Right atrium auricular region (tissue), 2 donors: ENCODE results near the gene TTBK2. TPM values are rescaled to one million over a fixed set of nuclear protein-coding genes. Genes with fewer than 3 reads are reported as not detected.

Source experiments
- DNase-seq: peaks from one replicate; pipeline ENCODE4 v3.0.0-alpha.2; 2019; ENCODE audit warnings: low spot score
- H3K27ac ChIP-seq, 2 donors: fragments of 200-600 bp; sonication (generic); 1 replicate in 1 of 2; 2 replicates in 1 of 2; pipeline ENCODE4 v1.5.1; 2016 to 2019
- H3K27me3 ChIP-seq, 2 donors: fragments of 200-600 bp; sonication (generic); one replicate each; pipeline versions ENCODE4 v1.5.1 to v1.6.0; 2017 to 2019
- H3K36me3 ChIP-seq: fragments of 200-600 bp; sonication (generic); one replicate; pipeline ENCODE4 v1.5.1; 2016
- H3K4me1 ChIP-seq, 2 donors: fragments of 200-600 bp; sonication (generic); one replicate each; pipeline versions ENCODE4 v1.5.1 to v1.6.0; 2017 to 2019
- H3K4me3 ChIP-seq, 2 donors: fragments of 200-600 bp; sonication (generic); 1 replicate in 1 of 2; 2 replicates in 1 of 2; pipeline ENCODE4 v1.5.1; 2017 to 2019; ENCODE audit warnings: mild to moderate bottlenecking in 1 of 2, moderate library complexity in 1 of 2
- H3K9me3 ChIP-seq, 2 donors: fragments of 200-600 bp; sonication (generic); one replicate each; pipeline ENCODE4 v1.5.1; 2019
- CTCF ChIP-seq, 2 donors: fragments of 200-600 bp; sonication (generic); IDR thresholded peaks; one replicate each; pipeline ENCODE4 v1.5.1; 2019; ENCODE audit warnings: antibody characterized with exemption in 2 of 2
- total RNA-seq, 2 donors: library from RNA; depleted of rRNA; stranded (reverse); fragments of >200 nt; gene quantifications; one replicate each; pipeline ENCODE4 v1.1.0, GENCODE V29; 2016

Gene TTBK2
- total RNA-seq, 2 donors from 2014 or later: 16.3 to 19.7 TPM

GRCh38 chr15:42929306-42929848 lies 8.8 kb upstream of the TTBK2 start:
- H3K27me3 ChIP-seq: no peaks in the 10 kb centered on the region
- no peaks in the 10 kb centered on the region for H3K9me3 ChIP-seq
- no peak overlapping the region for H3K4me3 ChIP-seq
- no peak for DNase-seq
- no peaks in the 10 kb centered on the region for H3K36me3 ChIP-seq
- no peak overlapping the region for H3K27ac ChIP-seq
- no peaks in the 10 kb centered on the region for H3K4me1 ChIP-seq
- TF ChIP-seq CTCF (IDR thresholded peaks at IDR 0.05): no peak

GRCh38 chr15:42921342-42921731 lies 759 bp upstream of the TTBK2 start:
- DNase-seq: no peak
- Histone ChIP-seq H3K27ac (peak overlapping the region; percentile 95), H3K36me3 (no peaks in the 10 kb centered on the region), H3K4me1 (peaks cover 0 to 29% of the 10 kb centered on the region in 2 donors), H3K9me3 (no peaks in the 10 kb centered on the region), H3K4me3 (peak overlapping the region; percentile 99 to 100), H3K27me3 (no peaks in the 10 kb centered on the region)
- no peak for TF ChIP-seq CTCF (IDR thresholded peaks at IDR 0.05)

- H3K4me3 ChIP-seq: peak overlapping the region; percentile 99 to 100
- H3K36me3 ChIP-seq: no peaks in the 10 kb centered on the region
- peak overlapping the region; percentile 95 for H3K27ac ChIP-seq
- no peaks in the 10 kb centered on the region for H3K27me3 ChIP-seq
- TF ChIP-seq CTCF (IDR thresholded peaks at IDR 0.05): no peak
- peak; percentile 63 for DNase-seq
- H3K9me3 ChIP-seq: no peaks in the 10 kb centered on the region
- H3K4me1 ChIP-seq: peaks cover 0 to 29% of the 10 kb centered on the region in 2 donors
Measured at GRCh38 chr15:42919799-42920518, 619 bp downstream of the TTBK2 start.

GRCh38 chr15:42919308-42919707 lies 1.3 kb downstream of the TTBK2 start:
- Histone ChIP-seq H3K36me3 (no peaks in the 10 kb centered on the region), H3K4me3 (peak overlapping the region; percentile 99 to 100), H3K27ac (peak overlapping the region; percentile 95), H3K4me1 (peaks cover 0 to 29% of the 10 kb centered on the region in 2 donors), H3K27me3 (no peaks in the 10 kb centered on the region), H3K9me3 (no peaks in the 10 kb centered on the region)
- DNase-seq: no peak
- TF ChIP-seq CTCF (IDR thresholded peaks at IDR 0.05): no peak

GRCh38 chr15:42918047-42918446 lies 2.5 kb downstream of the TTBK2 start:
- H3K9me3 ChIP-seq: no peaks in the 10 kb centered on the region
- no peaks in the 10 kb centered on the region for H3K36me3 ChIP-seq
- no peak for DNase-seq
- H3K4me3 ChIP-seq: no peak overlapping the region
- H3K27me3 ChIP-seq: no peaks in the 10 kb centered on the region
- H3K4me1 ChIP-seq: peaks cover 0 to 29% of the 10 kb centered on the region in 2 donors
- no peak overlapping the region for H3K27ac ChIP-seq
- TF ChIP-seq CTCF (IDR thresholded peaks at IDR 0.05): no peak
